Panc1 (cell line): ENCODE measurements around the gene MIXL1. TPM values are rescaled to one million over a fixed set of nuclear protein-coding genes. Genes with fewer than 3 reads are reported as not detected.

Experiments
- ATAC-seq: fragments of 200-7000 bp; cut with Tn5 transposase; 2 replicates; pipeline ENCODE4 v1.9.1; 2020; ENCODE audit warnings: mild to moderate bottlenecking, moderate library complexity
- BruUV-seq: library from RNA; stranded (reverse); fragments of 400-500 nt; replicated peaks from 2 replicates; lab custom pipeline; 2021; lab: Mats Ljungman, UMichigan
- CTCF ChIA-PET: fragments of 300-600 bp; sonication (Branson Sonifier 250); formaldehyde crosslinking; loops from one replicate; lab custom pipeline; 2022; ENCODE audit warnings: antibody characterized with exemption; lab: Charles Lee
- POLR2A ChIA-PET: fragments of 300-600 bp; sonication (Branson Sonifier 250); formaldehyde crosslinking; loops from one replicate; lab custom pipeline; 2022; ENCODE audit warnings: antibody characterized with exemption; lab: Charles Lee
- DNase-seq: peaks from one replicate; pipeline ENCODE4 v3.0.0-alpha.2; 2010; ENCODE audit warnings: low read depth, low spot score
- H3K27ac ChIP-seq: 2 replicates; pipeline ENCODE4 v1.5.1; 2011; ENCODE audit warnings: mild to moderate bottlenecking, low read length, inconsistent platforms
- H3K27me3 ChIP-seq: fragments of 200-500 bp; sonication (Bioruptor generic); 2 replicates; pipeline ENCODE4 v1.6.0; 2014; ENCODE audit warnings: low read length, inconsistent platforms; ENCODE audit not compliant: control insufficient read depth, insufficient read depth
- H3K36me3 ChIP-seq: fragments of 200-500 bp; sonication (Bioruptor generic); 2 replicates; pipeline ENCODE4 v1.5.1; 2014; ENCODE audit warnings: inconsistent platforms, mild to moderate bottlenecking, low read length, moderate library complexity; ENCODE audit not compliant: control insufficient read depth, insufficient read depth
- H3K4me1 ChIP-seq: 2 replicates; pipeline ENCODE4 v1.5.1; 2011; ENCODE audit warnings: inconsistent platforms, mild to moderate bottlenecking, low read length, moderate library complexity; ENCODE audit not compliant: control insufficient read depth, insufficient read depth
- H3K4me3 ChIP-seq, 2 experiments: 2 replicates each; pipeline ENCODE4 v1.5.1; 2011 to 2012; ENCODE audit warnings: low read depth in 2 of 2, low read length in 2 of 2, mild to moderate bottlenecking in 2 of 2, inconsistent platforms in 1 of 2, moderate library complexity in 1 of 2
- H3K9me3 ChIP-seq: fragments of 200-500 bp; sonication (Bioruptor generic); 2 replicates; pipeline ENCODE4 v1.5.1; 2014; ENCODE audit warnings: low read depth, mild to moderate bottlenecking, inconsistent platforms, low read length, moderate library complexity; ENCODE audit not compliant: control insufficient read depth, insufficient read depth
- CTCF ChIP-seq: fragments of 450-650 bp; IDR thresholded peaks from 2 replicates; pipeline ENCODE4 v1.5.1; 2017; ENCODE audit warnings: mild to moderate bottlenecking
- POLR2AphosphoS5 ChIP-seq: IDR thresholded peaks from 2 replicates; pipeline ENCODE4 v1.6.1; 2012; ENCODE audit warnings: mild to moderate bottlenecking, low read depth, low read length, moderate library complexity
- REST ChIP-seq, 2 experiments: IDR thresholded peaks; 2 replicates each; pipeline ENCODE4 v1.6.1; 2011 to 2012; ENCODE audit warnings: low read depth in 2 of 2, control low read depth in 1 of 2, low read length in 1 of 2, mild to moderate bottlenecking in 1 of 2, moderate library complexity in 1 of 2; ENCODE audit not compliant: insufficient read depth in 1 of 2
- SIN3A ChIP-seq: IDR thresholded peaks from 2 replicates; pipeline ENCODE4 v1.6.1; 2012; ENCODE audit warnings: low read depth, mild to moderate bottlenecking, low read length, moderate library complexity, borderline replicate concordance; ENCODE audit not compliant: insufficient read depth
- TCF7L2 ChIP-seq: IDR thresholded peaks from 2 replicates; pipeline ENCODE4 v1.6.1; 2011; ENCODE audit warnings: mild to moderate bottlenecking, low read depth, low read length, inconsistent platforms
- in situ Hi-C: cut with HindIII; loops from 2 replicates; pipeline ENCODE4 v1.10.0; 2016; ENCODE audit warnings: low sequenced_read_pairs, low pct_unique_long_range_greater_than_20kb
- intact Hi-C: fragments of 100-400 bp; cut with micrococcal nuclease; formaldehyde crosslinking; loops from one replicate; pipeline ENCODE4 v1.10.0; 2022; ENCODE audit not compliant: unreplicated experiment
- total RNA-seq: library from RNA; stranded (reverse); gene quantifications from one replicate; pipeline ENCODE4 v1.2.1, GENCODE V29; 2021; ENCODE audit not compliant: unreplicated experiment

Gene MIXL1
- total RNA-seq, 1 experiment from 2014 or later, result 0.69 TPM

DNA sequence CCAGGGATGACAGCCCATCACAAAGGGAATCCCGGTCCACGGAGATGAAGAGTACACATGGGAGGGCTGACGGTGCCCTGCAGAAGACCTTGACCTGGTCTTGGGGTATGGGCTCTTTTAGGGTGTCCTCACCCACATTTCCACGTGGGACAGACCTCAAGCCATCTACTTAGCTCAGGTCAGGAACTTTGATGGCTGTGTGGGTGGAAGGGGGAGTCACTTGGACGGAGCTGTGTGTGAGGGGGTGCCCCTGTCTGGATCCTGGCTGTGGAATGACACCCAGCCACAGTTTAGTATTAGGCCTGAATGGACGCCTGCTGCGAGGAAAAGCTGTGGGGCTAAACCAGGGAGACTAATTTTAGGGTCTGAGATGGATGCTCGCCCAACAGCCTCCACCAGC, 10.9 kb upstream of the MIXL1 start:
- ATAC-seq, result no peak
- H3K4me1 ChIP-seq, result no peaks in the 10 kb centered on the region
- in situ Hi-C loops, result no loop called here
- DNase-seq, result no peak
- TF ChIP-seq POLR2AphosphoS5 (no peak), REST (IDR thresholded peaks at IDR 0.05; ENCODE audit: insufficient read depth in 1 of 2, low read depth in 2 of 2, low read length in 1 of 2) (no peak), SIN3A (no peak), CTCF (no peak), TCF7L2 (no peak)
- no peaks in the 10 kb centered on the region for H3K9me3 ChIP-seq
- intact Hi-C loops, result no loop called here
- H3K27ac ChIP-seq, result no peak overlapping the region
- H3K27me3 ChIP-seq, result no peaks in the 10 kb centered on the region
- no peak overlapping the region for H3K4me3 ChIP-seq
- ChIA-PET POLR2A (no interaction called here), CTCF (no interaction called here)
- H3K36me3 ChIP-seq, result no peaks in the 10 kb centered on the region
- no TSS peak for BruUV-seq

DNA sequence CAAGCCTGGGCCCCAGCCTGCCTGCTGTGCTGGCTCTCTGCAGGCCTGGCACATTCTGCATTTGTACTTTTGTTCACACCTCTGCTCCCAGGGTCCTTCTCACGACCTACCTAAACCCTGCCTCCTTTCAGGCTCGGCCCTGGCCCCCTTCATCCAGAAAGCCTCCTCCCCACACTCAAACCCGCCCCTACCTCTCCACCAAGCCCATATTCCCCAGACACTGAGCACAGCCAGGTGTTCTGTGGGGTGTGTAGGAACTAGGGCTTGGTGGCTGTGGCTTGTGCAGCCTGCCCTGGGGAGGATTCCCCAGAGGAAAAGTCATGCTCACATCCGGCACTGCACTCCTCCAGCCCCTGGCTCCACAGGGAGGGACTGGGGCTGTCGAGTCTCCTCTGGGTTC, 8.2 kb upstream of the MIXL1 start:
- no peak overlapping the region for H3K27ac ChIP-seq
- H3K4me1 ChIP-seq, result no peaks in the 10 kb centered on the region
- no peak for TF ChIP-seq REST (IDR thresholded peaks at IDR 0.05; ENCODE audit: insufficient read depth in 1 of 2, low read depth in 2 of 2, low read length in 1 of 2)
- TF ChIP-seq CTCF, result no peak
- TF ChIP-seq POLR2AphosphoS5, result no peak
- no peak for TF ChIP-seq SIN3A
- TF ChIP-seq TCF7L2, result no peak
- no peaks in the 10 kb centered on the region for H3K36me3 ChIP-seq
- ATAC-seq (peak; percentile 58), DNase-seq (no peak)
- intact Hi-C loops (no loop called here), in situ Hi-C loops (no loop called here)
- no peaks in the 10 kb centered on the region for H3K27me3 ChIP-seq
- no peaks in the 10 kb centered on the region for H3K9me3 ChIP-seq
- H3K4me3 ChIP-seq, result no peak overlapping the region
- no TSS peak for BruUV-seq
- ChIA-PET CTCF (no interaction called here), POLR2A (no interaction called here)
